ENCODE data around the gene CS.

GRCh38 chr12:56257071-56257470, 43.1 kb downstream of the CS start:
- TF ChIP-seq, protein P1, sequence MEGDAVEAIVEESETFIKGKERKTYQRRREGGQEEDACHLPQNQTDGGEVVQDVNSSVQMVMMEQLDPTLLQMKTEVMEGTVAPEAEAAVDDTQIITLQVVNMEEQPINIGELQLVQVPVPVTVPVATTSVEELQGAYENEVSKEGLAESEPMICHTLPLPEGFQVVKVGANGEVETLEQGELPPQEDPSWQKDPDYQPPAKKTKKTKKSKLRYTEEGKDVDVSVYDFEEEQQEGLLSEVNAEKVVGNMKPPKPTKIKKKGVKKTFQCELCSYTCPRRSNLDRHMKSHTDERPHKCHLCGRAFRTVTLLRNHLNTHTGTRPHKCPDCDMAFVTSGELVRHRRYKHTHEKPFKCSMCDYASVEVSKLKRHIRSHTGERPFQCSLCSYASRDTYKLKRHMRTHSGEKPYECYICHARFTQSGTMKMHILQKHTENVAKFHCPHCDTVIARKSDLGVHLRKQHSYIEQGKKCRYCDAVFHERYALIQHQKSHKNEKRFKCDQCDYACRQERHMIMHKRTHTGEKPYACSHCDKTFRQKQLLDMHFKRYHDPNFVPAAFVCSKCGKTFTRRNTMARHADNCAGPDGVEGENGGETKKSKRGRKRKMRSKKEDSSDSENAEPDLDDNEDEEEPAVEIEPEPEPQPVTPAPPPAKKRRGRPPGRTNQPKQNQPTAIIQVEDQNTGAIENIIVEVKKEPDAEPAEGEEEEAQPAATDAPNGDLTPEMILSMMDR (IDR thresholded peaks at IDR 0.05; ENCODE audit: insufficient read depth, low read depth, low read length), result no peak
- TF ChIP-seq EZH2 (IDR thresholded peaks at IDR 0.05; ENCODE audit: insufficient read depth, low read length), result no peak

All from astrocyte (in vitro differentiated cells and primary cell).